Hematopoietic multipotent progenitor cell treated with erythropoietin and hydrocortisone succinate and interleukin-3 and kit ligand, for 17 days (in vitro differentiated cells): Measurements from ENCODE around the gene TTLL6.
A peak's percentile ranks its signal among the peaks of the same experiment; 100 is the strongest.
"Not testable (repeated sequence)": the region's sequence is repeated elsewhere in the genome, so short reads cannot be mapped to it uniquely, and the experiment has no call there.

Source experiments
- DNase-seq: peaks from one replicate; pipeline ENCODE4 v3.0.0-alpha.2; 2015; ENCODE audit warnings: low spot score

Gene TTLL6

GRCh38 chr17:48816774-48817590, at the start of gene TTLL6:
TSS of gene TTLL6 (minus strand) at chr17:48817229. CDS start at chr17:48817072, 157 bp downstream.
- no peak for DNase-seq

- no peak for DNase-seq
These were observed 43.4 kb upstream of the TTLL6 start for GRCh38 chr17:48860456-48860855.

GRCh38 chr17:48860034-48860433, 43.0 kb upstream of the TTLL6 start:
- DNase-seq = no peak

GRCh38 chr17:48856122-48856821, 39.2 kb upstream of the TTLL6 start:
- DNase-seq = no peak

DNA sequence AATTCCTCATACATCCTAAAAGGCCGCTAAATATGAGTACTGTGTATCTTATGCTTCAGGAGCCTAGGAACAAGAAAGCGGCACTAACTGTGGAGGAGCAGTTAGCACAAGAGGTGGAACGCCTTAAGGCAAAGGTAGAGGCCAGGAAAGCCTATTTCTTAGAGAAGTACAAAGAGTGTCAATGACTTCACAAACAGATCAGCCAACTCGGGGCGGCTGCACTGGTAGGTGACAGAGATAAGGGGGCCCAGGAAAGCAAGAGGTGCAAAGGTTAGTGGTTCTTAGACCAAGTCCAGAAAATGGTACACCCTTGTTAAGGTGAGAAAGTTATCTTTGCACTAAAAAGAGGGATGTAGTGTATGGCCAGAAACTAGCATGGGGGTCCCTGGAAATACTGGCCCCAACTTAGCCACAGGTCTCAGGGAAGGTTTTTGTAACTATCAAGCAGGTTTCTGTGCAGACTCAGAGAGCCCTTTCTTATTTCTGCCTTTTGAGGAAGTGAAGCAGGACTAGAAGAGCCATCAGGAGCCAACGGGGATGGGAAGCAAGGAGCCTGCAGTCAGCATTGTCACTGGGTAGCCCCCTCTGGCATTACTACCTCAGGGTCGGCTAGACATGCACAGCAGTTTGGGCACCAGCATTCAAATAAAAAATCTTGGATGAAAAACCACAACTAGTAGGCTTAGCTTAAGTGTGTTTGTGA, 37.9 kb upstream of the TTLL6 start:
- no peak for DNase-seq

DNA sequence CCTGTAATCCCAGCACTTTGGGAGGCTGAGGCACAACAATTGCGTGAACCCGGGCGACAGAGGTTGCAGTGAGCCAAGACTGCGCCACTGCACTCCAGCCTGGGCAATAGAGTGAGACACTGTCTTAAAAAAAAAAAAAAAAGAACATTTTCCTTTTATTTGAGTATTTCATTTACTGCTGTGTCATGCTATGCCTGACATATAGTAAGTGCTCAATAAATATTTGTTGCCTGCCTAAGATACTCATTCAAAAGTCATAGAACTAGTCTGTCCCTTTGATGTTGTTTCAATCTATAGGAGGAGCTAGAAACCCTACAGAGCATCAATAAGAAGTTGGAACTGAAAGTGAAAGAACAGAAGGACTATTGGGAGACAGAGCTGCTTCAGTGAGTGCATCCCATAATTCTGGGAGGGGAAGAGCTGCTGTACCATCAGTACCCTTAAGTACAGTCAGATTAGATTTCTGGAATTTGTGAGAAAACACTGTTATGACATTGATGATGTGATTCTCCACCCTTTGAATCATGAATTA, 33.8 kb upstream of the TTLL6 start:
- DNase-seq = no peak

DNA sequence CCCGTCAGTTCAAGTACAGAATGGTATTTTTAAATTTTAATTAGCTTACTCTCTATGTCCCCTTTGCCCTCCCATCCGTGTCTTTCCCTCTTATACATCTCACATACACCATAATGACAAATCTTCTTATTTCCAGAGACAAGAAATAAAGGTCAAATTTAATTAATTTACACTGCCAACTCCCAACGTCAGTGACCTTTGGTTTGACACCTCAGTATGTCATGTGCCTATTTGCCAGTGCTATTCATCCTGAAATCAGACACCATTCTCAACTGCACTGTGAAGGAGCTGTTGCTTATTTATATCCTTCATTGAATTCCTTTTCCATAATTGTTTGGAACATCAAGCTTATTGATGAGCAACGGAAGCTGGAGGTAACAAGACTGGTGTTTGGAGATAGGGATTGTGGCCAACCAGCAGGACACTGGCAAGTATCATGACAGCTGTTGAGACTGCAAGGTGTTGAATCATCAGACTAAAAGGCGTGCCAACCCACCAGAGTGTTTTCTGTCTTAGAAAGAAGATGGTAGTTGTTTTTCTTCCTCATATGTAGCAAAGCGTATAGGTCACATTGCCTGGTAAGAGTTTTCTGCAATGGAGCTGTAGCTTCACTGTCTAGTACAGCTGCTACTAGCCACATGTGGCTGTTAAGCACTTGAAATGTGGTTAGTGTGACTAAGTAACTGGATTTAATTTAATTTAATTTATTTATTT, 26.3 kb upstream of the TTLL6 start:
- no peak for DNase-seq

- no peak for DNase-seq
These were observed 25.7 kb upstream of the TTLL6 start for GRCh38 chr17:48842746-48843145.

GRCh38 chr17:48841395-48841831, 24.4 kb upstream of the TTLL6 start:
- DNase-seq = no peak

- no peak for DNase-seq
These were observed 23.4 kb upstream of the TTLL6 start for GRCh38 chr17:48840441-48840840.

DNA sequence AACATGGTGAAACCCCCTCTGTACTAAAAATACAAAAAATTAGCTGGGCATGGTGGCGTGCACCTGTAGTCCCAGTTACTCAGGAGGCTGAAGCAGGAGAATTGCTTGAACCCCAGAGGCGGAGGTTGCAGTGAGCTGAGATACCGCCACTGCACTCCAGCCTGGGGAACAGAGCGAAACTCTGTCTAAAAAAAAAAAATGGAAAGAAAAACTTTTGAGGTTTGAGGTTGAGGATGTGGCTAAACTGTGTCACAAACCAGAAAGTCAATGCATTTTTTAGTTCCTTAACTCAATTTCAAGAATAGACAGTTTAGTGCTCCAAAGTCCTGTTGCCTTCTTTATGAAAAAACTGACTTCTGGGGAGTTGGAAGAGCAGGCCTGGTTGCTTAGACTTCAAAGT, 20.4 kb upstream of the TTLL6 start:
- DNase-seq = not testable (repeated sequence)

- DNase-seq = peak; percentile 86
These were observed 18.9 kb upstream of the TTLL6 start for GRCh38 chr17:48835971-48836370.

DNA sequence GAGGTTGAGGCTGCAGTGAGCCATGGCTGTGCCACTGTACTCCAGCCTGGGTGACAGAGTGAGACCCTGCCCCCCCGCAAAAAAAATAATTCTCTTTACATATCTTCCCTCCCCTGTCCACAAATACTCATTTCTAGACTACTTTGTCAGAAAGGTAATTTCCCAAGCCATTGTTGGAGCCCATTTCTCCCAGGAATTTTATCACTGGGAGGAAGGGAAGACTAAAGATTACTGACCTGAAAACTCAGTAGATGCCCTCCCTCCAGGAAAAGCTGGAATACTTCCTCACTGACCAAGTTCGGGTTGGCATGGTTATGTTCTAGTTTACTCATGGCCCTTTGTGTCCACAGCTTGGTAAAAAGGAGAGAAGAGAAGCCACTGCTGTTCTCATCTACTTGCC, 17.9 kb upstream of the TTLL6 start:
- no peak for DNase-seq

DNA sequence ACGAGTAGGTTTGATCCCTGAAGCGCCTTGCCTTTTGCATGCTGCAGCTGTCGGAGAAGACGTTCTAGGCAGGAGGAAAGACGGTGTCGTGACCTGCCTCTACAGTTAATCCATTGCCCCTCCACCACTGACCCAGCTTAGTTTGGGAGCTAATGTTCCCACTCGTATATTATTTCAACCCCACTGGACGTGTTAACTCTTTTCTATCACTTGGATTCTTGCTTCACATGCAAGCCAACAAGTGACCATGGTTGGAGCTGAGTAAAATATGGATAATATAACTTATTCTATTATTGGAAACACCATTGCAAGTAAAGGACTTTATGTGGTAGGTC, 14.5 kb upstream of the TTLL6 start:
- DNase-seq = no peak

DNA sequence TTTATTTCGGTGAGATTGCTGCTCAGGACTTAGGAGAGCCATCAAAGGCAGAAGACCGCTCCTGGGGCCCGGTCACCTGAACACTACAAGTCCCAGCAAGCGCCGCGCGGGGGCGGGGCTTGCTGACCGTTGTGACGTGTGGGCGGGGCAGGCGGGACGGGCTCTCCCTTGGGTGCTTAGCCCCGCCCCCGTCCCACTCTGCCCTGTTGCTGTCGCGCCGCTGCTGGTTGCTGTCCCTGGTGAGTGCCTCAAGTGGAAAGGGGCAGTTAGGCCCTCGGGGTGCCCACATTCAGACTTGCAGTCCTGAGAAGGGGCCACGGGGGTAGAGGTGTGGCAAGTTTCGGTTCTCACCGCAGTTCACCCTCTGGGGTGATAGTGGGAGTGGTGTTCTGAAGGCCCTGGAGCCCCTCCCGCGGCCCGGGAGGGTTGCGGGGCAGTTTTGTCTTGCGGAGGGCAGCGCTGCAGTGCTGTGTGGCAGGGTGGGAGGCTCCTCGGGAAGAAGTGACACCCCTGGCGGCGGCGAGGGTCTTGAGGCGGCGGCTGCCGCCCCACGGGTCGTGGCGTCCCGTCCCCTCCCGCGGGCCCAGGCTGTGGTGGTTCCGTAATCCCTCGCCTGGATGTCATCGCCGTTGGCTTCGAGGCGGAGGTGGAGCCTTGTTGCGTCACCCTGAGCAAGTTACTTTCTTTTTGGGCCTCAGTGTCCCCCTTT, 14.0 kb upstream of the TTLL6 start, which contains the start of gene CALCOCO2:
Gene CALCOCO2 (plus strand): TSS at position 196 of the 709 bp plus-strand sequence. CDS start 10,673 bp downstream, outside the sequence.
- peak; percentile 98 for DNase-seq

DNA sequence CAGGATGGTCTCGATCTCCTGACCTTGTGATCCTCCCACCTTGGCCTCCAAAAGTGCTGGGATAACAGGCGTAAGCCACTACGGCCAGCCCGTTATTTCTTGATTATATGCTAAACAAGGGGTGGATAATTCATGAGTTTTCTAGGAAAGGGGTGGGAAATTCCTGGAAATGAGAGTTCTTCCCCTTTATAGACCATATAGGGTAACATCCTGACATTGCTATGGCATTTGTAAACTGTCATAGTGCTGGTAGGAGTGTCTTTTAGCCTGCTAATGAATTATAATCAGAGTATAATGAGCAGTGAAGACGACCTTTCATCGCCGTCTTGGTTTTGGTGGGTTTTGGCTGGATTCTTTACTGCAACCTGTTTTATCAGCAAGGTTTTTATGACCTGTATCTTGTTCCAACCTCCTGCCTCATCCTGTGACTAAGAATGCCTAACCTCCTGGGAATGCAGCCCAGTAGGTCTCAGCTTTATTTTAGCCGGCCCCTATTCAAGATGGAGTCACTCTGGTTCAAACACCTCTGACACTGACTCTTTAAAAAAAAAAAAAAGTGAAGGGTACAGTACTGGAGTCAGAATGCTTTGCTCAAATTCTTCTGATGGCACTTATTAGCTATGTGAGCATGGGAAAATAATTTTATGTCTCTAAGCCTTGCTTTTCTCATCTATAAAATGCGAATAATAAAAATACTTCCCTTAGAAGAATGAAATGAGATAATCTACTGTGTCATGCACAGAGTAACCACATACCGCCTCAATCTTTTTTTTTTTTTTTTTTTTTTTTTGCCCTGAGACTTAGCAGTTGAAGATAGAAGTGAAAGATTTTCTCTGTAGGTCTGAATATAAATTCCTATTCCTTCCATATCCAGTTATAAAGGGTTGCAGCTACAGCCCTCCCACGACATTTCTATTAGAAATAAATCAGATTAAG, 8.7 kb upstream of the TTLL6 start:
- no peak for DNase-seq

- DNase-seq = peak; percentile 26
These were observed 3.9 kb upstream of the TTLL6 start for GRCh38 chr17:48820936-48821335.

- no peak for DNase-seq
These were observed 2.4 kb upstream of the TTLL6 start for GRCh38 chr17:48819466-48819865.

DNA sequence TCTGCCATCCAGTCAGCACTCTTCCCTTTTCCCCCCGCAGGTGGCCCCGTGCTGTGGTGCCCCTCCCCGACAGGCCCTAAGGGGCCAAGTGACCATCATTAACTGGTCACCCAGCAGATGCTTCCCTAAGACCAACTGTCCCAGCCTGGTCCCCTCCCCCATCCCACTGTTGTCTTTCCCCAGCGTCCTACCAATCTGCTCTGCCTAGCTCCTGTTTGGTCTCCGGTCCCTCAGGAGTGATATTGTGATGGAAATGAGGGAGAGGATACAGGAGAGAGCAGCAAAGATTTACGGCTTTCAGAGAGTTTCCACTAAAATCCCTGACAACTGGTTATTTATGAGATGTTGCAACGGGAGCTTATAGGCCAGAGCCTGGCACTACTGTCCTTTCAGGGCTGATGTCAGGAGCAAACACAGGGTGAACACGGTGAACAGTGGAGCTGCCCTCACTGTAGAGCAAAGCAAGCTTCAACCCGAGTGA, 1.4 kb upstream of the TTLL6 start:
- no peak for DNase-seq

GRCh38 chr17:48816438-48816773, 623 bp downstream of the TTLL6 start:
- DNase-seq = no peak
